ENCODE measurements around the gene TECTA. TPM values are rescaled to one million over a fixed set of nuclear protein-coding genes. Genes with fewer than 3 reads are reported as not detected.
"Not testable (repeated sequence)": the region's sequence is repeated elsewhere in the genome, so short reads cannot be mapped to it uniquely, and the experiment has no call there.

TECTA gene
- total RNA-seq, 4 donors from 2014 or later: under 0.01 to 2.8 (median 1.1) TPM; not detected in 1

DNA sequence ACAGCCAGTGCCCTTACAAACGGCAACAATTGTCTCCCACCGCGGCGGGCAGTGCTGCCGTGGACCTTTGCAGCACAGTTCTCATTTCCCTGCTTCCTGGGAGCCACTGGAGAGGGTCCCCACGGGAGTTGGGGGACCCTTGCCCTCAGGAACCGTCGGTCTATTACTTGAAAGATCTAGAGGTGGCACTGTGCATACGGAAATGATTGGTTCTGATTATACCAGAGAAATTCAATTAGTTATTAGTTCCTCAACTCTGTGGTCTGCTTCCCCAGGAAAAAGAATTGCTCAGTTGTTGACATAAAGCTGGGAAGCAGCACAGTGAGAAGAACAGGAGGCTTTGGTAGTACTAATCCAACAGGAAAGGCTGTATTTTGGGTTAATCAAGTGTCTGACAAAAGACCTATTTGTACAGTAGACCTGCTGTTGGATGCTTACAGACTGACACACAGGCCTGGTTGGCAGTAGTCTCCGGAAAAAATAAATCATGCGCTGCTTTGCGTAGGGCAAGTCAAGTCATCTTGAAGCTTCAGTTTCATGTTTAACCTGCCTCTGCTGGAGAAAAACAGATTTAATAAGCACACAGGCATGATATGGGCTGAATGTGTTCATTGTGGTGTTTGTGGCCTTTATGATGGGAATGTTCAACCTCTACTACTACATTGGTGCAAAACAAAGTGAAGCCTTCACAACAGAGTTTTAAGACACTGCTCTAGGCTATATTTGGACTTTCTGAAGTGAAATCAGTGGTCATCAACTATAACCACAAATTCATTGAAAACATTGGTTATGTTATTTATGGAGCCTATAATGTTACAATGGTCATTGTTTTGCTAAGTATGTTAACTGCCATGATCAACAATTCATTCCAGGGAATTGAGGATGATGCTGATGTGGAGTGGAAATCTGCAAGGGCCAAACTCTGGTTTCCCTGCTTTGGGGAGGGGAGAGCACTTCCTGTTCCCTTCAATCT is 136.9 kb downstream of the TECTA start:
- no peak for TF ChIP-seq POLR2A (IDR thresholded peaks at IDR 0.05)
- TF ChIP-seq, protein P1, sequence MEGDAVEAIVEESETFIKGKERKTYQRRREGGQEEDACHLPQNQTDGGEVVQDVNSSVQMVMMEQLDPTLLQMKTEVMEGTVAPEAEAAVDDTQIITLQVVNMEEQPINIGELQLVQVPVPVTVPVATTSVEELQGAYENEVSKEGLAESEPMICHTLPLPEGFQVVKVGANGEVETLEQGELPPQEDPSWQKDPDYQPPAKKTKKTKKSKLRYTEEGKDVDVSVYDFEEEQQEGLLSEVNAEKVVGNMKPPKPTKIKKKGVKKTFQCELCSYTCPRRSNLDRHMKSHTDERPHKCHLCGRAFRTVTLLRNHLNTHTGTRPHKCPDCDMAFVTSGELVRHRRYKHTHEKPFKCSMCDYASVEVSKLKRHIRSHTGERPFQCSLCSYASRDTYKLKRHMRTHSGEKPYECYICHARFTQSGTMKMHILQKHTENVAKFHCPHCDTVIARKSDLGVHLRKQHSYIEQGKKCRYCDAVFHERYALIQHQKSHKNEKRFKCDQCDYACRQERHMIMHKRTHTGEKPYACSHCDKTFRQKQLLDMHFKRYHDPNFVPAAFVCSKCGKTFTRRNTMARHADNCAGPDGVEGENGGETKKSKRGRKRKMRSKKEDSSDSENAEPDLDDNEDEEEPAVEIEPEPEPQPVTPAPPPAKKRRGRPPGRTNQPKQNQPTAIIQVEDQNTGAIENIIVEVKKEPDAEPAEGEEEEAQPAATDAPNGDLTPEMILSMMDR (IDR thresholded peaks at IDR 0.05): no peak
- DNase-seq: peak; percentile 34 to 39
- Histone ChIP-seq H3K27me3 (no peaks in the 10 kb centered on the region), H3K4me1 (no peaks in the 10 kb centered on the region), H3K36me3 (no peaks in the 10 kb centered on the region), H3K27ac (no peak overlapping the region), H3K9me3 (no peaks in the 10 kb centered on the region), H3K4me3 (no peak overlapping the region)
- intact Hi-C loops (cut with DNase I; ENCODE audit: low total_unique reads): no loop called here

- intact Hi-C loops (cut with DNase I; ENCODE audit: low total_unique reads): no loop called here
- Histone ChIP-seq H3K4me1 (no peaks in the 10 kb centered on the region), H3K4me3 (no peak overlapping the region), H3K9me3 (no peaks in the 10 kb centered on the region), H3K27me3 (no peaks in the 10 kb centered on the region), H3K36me3 (no peaks in the 10 kb centered on the region), H3K27ac (no peak overlapping the region)
- DNase-seq: no peak
- no peak for TF ChIP-seq POLR2A (IDR thresholded peaks at IDR 0.05)
- TF ChIP-seq, protein P1 (IDR thresholded peaks at IDR 0.05): no peak
These were observed 137.9 kb downstream of the TECTA start for GRCh38 chr11:121238956-121239355.

- H3K36me3 ChIP-seq; H3K27ac ChIP-seq; H3K4me1 ChIP-seq; DNase-seq; H3K9me3 ChIP-seq; H3K27me3 ChIP-seq; intact Hi-C loops (cut with DNase I; ENCODE audit: low total_unique reads); H3K4me3 ChIP-seq: not testable (repeated sequence)
These were observed 139.0 kb downstream of the TECTA start for GRCh38 chr11:121240001-121240400.

DNA sequence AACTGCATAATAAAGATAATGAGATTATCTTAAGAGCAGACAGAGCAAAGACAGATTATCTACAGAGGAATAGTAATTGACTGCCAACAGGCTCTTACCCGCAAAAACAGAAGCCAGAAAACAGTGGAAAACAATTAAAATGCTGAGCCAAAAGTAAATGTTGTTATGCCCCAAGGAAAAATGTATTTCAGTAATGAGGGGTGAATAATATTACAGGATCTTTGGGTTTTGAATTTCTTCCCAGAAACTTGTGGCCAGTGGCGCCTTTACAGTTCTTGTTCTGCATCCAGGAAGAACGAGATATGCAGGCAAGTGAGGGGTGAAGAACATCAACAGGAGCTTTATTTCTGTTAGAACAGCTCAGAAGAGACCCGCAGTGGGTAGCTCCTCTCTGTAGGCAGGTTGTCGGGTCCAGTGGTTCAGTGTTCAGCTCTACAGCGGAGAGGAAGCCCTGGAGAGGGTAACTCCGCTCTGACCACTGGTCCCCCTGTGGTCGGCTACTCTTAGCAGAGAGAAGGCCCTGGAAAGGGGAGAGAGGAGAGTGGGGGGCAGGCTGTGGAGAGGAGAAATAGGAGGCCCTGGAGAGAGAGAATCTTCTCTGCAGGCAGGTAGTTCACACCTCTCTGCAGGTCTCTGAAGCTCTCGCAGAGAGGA is 139.7 kb downstream of the TECTA start:
- H3K27ac ChIP-seq: no peak overlapping the region
- no peak for DNase-seq
- H3K36me3 ChIP-seq: no peaks in the 10 kb centered on the region
- TF ChIP-seq POLR2A (IDR thresholded peaks at IDR 0.05): no peak
- TF ChIP-seq, protein P1 (IDR thresholded peaks at IDR 0.05): no peak
- no peaks in the 10 kb centered on the region for H3K4me1 ChIP-seq
- H3K27me3 ChIP-seq: no peaks in the 10 kb centered on the region
- H3K9me3 ChIP-seq: no peaks in the 10 kb centered on the region
- intact Hi-C loops (cut with DNase I; ENCODE audit: low total_unique reads): no loop called here
- H3K4me3 ChIP-seq: no peak overlapping the region

Other genes with a start within 250 kb of the TECTA start
- gene TBCEL, start 77.1 kb upstream of the TECTA start, total RNA-seq: 10 to 100 TPM; 12.1 to 87.5 (median 35.6) TPM
- gene SC5D, start 191.5 kb downstream of the TECTA start, total RNA-seq: 10 to 100 TPM in 3 of 4 donors, 1 to 10 TPM in 1; 7.7 to 56.0 (median 23.1) TPM